ENCODE data around the gene NFIC.
"Not testable (repeated sequence)": the region's sequence is repeated elsewhere in the genome, so short reads cannot be mapped to it uniquely, and the experiment has no call there.

Gene NFIC

DNA sequence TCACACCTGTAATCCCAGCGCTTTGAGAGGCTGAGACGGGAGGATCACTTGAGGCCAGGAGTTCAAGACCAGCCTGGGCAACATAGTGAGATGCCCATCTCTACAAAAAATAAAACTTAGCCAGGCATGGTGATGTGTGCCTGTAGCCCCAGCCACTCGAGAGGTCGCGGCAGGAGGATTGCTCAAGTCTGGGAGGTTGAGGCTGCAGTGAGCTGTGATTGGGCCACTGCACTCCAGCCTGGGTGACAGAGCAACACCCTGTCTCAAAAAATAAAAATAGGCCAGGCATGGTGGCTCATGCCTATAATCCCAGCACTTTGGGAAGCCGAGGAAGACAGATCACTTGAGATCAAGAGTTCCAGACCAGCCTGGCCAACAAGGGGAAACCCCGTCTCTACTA lies 32.9 kb downstream of the NFIC start:
- DNase-seq (ENCODE audit: low read depth): not testable (repeated sequence)

DNA sequence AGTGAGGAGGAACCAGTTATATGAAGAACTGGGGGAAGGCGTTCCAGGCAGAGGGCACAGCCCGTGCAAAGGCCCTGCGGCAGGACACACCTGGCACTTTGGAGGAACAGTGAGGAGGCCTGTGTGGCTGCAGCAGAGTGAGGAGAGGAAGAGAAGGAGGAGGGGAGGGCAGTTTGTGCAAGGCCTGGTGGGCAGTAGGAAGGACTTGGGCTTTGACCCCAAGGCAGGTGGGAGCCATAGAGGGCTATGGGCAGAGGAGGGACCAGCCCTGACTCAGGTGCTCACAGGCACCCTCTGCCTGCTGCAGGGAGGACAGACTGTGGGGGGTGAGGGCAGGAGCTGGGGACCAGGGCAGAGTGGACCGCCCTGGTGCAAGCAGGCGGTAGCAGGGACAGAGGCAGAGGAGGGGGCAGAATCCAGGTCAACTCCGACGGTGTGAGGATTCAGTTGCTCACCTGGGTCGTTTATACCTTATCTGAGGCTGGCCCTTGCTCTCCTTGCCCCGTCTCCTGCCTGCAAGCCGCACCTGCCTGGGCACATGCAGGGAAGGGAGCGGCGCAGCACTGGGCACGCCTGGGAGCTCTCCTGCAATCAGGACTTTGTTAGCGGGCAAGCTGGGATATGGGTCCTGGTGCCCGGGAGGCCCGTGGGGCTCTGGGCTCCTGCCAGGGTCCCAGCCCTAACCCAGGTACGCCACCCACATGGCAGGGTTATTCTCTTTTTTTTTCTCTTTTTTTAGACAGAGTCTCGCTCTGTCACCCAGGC lies 34.8 kb downstream of the NFIC start:
- no peak for DNase-seq (ENCODE audit: low read depth)

DNA sequence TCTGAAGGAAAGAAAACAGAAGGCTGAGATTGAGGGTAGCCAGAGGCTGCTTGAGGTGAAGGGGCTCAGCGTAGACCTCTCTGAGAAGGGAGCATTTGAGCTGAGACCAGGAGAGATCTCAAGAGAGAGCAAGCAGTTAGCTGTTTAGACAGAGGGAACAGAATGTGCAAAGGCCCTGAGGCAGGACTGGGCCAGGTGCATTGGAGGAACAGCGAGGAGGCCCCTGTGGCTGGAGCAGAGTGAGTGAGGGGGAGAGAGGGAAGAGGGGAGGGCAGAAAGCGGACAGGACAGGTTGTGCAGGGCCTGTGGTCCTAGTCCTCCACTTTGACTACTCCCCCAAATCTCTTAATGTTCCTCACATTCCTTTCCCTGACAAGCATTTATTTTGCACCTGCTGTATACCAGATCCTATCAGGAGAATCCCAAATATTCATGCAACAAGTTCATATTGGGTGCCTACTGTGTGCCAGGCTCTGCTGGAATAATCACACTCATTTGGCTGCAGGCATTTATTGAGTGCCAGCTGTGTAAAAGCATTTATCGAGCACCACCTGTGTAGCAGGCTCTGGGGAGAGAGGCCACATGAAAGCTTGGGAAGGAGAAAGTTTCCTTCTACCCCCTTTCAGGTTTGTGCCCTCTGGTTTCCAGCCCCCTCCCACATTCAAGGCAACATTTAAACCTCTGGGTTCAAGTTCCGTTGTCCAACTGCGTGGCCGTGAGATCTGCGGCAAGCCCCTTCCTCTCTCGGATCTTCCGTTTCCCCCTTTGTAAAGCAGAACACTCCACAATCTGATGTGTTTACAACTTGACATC lies 36.5 kb downstream of the NFIC start:
- DNase-seq (ENCODE audit: low read depth): no peak

DNA sequence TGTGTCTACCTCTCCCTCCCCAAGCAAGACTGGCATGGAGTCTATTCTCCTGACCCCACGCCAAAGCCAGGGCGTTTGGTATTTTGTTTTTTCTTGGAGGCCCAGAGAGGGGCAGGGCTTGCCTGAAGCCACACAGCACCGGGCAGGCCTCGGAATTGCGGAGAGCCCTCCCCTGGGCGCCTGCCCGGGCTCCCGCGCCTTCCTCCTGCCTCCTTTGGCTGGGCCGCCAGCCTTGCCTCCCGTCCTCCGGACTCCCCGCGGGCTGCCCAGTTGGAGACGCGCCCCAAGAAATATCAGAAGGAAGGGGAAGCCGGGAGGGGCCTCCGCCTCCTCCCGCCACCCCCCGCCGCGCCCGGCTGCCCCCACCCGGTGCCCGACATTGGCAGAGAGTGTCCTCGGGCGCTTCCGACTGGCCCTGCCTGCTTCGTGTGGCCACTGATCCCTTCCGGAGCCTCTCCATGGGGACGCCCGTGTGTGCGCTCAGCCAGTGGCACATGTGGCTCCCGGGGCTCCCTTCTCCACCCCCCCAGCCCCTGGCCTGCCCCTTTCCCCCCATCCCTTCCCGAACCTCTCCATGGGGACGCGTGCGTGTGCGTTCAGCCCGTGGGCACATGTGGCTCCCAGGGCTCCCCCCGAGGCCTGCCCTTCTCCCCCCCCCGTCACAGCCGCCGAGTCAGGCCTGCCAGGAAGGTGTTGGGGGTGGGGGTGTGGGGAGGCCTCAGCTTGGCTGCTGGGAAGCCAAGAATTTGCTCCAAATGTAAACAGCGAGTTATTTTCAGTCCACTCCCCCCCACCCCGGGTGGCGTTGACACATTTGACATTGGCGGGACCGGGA lies 37.3 kb downstream of the NFIC start:
- DNase-seq (ENCODE audit: low read depth): no peak

DNA sequence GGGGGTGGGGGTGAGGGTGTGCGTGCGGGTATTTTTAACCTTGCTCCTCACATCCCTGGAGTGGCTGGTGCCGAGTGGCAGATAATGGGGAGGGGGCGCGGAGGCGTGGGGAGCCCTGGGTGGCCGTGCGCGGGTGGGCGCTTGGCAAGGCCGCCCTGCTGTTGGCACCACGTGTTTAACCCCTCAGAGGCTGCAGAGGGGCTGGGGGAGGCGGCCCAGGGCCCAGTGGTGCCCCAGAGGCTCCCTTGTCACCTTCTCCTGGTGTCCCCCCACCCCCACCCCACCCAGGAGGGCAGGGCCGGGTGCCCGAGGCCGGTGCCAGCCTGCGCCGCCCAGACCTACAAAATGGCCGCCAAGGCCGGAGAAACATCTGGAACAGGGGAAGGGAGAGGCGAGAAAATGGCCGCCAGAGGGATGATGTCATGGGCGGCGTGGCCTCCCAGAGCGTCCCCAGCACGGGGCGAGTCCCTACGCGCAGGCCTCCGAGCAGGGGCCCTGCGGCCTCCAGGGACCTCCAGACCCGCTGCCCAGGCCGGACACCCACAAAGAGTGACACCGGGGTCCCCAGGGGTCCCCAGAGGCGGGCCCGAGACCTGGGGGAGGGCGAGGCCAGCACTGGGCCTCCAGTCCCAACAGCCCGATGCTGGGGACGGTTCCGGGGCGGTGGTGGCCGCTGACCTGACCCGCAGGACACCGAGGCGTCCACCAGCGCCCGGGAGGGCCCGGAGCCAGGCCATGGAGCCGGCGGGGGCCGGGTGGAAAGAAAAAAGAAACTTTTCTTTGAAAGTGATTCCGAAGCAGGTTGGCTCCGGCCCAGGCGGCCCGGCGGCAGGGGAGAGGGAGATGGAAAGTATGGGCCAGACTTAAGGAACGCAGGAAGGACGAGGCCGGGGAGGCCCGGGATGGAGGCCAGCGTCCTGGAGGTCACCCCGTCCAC lies 38.2 kb downstream of the NFIC start:
- no peak for DNase-seq (ENCODE audit: low read depth)

DNA sequence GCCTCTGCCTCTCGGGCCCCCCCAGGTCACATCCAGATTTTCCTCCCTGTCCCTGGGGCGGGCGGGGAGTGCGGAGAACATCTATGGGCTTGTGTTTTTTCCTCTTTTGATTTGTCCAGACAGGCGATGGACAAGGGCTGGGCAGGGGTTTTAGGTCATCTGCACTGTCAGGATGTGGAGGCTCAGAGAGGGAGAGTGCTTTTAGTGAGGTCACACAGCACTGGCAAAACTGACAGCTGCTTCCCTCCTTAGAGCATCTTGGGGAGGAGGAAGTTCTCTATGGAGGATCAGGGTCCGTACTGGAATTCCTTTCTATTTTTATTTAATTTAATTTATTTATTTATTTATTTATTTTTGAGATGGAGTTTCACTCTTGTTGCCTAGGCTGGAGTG lies 38.9 kb downstream of the NFIC start:
- DNase-seq (ENCODE audit: low read depth): no peak

DNA sequence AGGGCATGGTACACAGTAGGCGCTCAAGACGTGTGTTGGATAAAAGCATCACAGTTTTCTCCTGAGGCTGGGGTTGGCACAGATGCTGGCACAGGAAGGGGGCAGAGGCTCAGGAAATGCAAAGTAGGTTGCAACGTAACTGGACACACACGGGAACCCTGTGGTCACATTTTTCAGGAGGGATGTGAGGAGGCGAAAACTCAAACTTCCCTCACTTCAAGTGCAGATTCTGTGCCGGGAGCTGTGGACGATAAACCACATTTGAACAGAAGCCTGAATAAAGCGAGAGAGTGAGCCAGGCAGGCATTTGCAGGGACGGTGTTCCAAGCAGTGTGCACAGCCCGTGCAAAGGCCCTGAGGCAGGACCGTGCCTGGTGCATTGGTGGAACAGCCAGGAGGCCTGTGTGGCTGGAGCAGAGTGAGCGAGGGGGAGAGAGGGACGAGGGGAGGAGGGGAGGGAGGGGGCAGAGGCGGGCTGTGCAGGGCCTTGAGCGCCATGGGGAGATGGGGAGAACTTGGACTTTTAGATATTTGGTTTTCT lies 40.3 kb downstream of the NFIC start:
- no peak for DNase-seq (ENCODE audit: low read depth)

DNA sequence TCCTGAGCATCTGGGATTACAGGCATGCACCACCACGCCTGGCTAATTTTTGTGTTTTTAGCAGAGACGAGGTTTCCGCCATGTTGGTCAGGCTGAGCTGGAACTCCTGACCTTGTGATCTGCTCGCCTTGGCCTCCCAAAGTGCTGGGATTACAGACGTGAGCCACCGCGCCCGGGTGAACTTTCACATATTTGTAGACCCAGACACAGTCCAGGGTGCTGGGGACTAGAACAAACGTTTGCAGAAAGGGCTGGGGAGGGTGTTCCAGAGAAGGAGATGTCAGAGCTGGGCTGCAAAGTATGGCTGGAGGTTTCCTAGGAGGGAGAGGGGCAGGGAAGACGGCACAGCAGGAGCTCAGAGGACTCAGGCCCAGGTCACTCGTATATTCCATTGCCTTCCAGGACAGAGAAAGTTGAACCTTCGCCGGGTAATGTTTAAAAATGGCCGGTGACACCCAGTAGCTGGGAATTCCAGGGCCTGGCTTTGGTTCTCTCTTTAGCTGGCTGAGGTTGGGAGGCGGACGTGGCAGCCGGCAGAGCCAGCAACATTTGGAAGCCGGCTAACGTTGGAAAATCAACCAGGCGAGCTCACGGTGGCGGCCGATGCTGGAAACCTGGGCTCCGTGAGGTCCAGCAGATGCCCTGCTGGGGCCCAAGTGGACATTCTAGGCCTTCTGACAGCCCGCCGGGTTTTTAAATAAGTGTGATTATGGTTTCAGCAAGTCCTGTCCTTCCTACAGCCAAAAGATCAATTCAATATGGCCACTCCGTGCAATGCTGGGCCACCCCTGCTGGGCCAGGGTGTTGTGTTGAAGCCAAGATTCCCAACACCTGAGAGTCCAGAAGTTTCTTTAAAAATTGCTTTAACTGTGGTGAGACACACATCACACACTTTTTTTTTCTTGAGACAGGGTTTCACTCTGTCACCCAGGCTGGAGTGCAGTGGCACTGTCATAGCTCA lies 41.5 kb downstream of the NFIC start:
- no peak for DNase-seq (ENCODE audit: low read depth)

DNA sequence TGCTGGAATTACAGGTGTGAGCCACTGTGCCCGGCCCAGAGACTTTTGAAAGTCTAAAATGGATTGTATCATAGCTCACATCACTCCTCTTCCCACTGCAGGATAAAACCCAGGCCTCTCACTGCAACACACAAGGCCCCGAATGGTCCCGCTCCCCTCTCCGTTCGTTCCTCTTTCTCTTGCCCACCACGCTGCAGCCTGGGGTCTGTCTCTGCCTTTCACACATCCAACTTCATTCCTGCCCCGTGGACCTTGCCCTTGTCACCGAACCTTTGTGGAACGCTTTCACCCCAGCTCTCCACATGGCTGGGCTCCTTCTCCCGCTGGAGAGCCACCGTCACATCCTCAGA lies 42.6 kb downstream of the NFIC start:
- no peak for DNase-seq (ENCODE audit: low read depth)

DNA sequence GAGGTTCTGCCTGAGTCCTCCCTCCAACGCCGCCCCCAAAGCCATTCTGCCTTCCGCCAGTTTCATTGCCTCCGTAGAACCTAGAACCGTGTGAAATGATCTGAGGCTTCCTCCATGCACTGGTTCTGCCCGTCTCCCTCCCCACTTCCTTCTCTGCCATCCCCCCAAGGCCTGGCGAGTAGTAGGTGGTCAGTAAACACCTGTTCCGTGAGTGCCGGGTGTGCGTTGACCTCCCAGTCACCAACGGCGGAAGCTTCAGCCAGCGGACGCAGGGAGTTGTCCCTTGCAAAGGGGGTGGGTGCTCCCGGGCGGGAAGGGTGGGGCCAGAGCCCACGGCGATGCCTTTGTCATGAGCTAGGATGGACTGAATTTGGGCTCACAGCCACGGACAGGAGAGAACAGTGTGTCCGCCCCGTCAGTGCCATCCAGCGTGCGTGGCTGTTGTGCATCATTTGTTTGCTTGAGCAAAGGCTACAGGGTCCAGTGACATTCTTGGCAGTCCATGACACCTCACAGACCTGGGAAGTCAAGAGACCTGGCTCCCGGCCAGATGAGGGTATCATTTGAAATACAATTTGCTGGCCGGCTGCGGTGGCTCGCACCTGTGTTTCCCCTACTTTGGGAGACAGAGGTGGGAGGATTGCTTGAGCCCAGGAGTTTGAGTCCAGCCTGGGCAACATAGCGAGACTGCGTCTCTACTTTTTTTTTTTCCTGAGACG lies 43.1 kb downstream of the NFIC start:
- no peak for DNase-seq (ENCODE audit: low read depth)

DNA sequence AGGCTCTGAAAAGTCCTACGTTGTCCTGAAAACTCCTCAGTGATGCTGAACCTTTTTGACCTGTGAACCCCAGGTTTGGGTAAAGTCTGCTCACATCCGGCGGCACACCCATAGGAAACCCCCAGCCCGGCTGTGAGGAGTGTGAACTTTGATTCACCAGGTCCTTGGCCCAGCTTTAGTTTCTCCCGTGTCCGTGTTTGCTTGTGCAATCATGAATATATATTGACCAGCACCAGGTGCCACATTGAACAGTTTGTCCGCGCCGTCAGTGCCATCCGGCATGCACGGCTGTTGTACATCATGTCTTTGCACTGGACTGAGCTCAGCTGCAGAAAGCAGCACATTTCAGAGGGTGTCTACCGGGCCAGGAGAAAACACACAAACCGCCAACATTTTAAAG lies 45.3 kb downstream of the NFIC start:
- DNase-seq (ENCODE audit: low read depth): no peak

DNA sequence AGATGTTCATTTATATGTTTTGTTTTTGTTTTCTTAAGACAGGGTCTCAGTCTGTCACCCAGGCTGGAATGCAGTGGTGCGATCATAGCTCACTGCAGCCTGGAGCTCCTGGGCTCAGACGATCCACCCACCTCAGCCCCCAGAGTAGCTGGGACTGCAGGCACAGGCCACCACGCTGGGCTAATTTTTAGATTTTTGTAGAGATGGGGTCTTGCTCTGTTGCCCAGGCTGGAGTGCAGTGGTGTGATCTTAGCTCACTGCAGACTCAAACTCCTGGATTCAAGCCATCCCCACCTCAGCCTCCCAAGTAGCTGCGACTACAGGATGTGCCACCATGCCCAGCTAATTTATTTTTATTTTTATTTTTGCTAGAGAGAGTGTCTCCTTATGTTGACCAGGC lies 45.7 kb downstream of the NFIC start:
- DNase-seq (ENCODE audit: low read depth): no peak

DNA sequence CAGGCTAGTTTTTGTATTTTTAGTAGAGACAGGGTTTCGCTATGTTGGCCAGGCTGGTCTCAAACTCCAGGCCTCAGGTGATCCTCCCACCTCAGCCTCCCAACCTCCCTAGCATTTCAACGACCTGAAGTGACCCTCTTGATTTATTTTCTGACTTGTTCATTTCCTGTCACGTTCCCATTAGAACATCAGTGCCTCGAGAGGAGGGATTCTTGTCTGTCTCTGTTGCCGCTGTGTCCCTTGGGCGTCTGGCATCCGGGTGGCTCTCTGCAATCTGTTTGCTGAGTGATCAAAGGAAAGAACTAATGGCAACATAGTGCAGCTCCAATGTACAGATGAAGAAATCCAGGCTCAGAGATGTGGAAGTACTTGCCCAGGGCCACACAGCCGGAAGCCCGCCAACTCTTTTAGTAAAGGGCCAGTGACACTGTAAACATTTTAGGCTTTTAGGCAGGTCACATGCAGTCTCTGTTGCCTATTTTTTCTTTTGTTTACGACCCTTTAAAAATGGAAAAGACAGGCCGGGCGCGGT lies 47.5 kb downstream of the NFIC start:
- DNase-seq (ENCODE audit: low read depth): no peak

DNA sequence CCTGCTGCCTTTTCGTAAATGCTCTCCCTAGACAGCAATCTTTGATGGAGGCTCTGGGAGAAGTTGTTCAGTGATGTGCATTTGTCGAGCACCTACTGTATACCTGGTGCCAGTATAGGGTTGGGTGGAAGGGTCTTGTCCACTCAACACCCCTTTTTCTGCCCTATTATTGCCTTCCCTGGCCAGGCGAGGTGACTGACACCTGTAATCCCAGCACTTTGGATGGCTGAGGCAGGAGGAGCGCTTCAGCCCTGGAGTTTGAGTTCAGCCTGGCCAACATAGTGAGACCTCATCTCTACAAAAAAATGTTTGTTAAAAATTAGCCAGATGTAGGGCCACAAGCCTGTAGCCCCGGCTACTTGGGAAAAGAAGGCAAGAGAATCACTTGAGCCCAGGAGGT lies 49.3 kb downstream of the NFIC start:
- no peak for DNase-seq (ENCODE audit: low read depth)

DNA sequence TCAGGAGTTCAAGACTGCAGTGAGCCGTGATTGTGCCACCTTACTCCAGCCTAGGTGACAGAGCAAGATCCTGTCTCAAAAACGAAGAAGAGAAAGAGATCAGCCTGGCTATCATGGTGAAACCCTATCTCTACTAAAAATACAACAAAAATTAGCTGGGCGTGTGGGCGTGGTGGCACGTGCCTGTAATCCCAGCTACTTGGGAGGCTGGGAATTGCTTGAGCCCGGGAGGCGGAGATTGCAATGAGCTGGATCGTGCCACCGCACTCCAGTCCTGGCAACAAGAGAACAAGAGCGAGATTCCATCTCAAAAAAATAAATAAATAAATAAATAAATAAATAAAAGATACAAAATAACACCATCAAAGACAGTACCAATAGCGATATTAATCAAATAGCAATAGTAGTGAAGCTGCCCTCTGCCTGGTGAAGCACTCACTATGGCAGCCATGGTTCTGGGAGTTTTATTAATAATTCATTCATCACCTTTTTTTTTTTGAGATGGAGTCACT lies 53.9 kb downstream of the NFIC start:
- no peak for DNase-seq (ENCODE audit: low read depth)

DNA sequence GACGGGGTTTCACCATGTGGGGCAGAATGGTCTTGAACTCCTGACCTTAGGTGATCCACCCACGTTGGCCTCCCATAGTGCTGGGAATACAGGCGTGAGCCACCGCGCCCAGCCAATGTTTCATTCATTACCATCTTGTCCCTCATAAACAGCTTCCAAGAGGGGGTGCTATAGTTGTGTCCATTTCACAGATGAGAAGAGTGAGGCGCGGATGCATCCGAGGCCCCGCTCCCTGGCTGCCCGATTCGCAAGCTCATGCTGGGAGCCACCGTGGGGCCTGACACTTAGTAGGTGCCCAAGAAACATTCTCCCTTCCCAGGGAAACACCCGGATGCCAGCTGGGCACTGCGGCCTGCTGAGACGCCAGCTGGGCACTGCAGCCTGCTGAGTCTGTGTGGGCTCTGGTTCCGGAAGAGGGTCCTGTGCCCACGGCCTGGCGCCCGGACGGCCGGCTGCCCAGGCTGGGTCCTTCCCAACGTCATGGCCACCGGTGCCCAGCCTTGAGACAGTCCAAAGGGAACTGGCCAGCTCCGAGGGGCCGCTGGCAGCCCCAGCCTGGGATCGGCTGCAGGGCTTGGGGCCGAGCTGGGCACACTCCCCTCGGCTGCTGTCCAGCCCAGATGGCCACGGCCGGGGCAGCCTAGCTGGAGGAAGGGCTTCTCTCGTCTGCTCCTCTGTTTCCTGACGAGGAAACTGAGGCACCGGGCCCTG lies 54.7 kb downstream of the NFIC start:
- no peak for DNase-seq (ENCODE audit: low read depth)

DNA sequence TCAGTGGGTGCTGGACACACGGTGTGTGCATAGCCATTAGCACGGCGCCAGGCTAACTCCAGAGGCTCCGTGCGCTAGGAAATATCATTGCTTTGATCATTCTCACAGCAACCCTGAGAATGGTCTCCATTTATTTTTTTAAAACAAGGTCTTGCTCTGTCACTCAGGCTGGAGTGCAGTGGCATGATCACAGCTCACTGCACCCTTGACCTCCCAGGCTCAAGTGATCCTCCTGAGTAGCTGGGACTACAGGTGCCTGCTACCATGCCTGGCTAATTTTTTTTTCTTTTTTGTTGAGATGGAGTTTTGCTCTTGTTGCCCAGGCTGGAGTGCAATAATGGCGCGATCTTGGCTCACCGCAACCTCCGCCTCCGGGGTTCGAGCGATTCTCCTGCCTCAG lies 55.3 kb downstream of the NFIC start:
- DNase-seq (ENCODE audit: low read depth): not testable (repeated sequence)

DNA sequence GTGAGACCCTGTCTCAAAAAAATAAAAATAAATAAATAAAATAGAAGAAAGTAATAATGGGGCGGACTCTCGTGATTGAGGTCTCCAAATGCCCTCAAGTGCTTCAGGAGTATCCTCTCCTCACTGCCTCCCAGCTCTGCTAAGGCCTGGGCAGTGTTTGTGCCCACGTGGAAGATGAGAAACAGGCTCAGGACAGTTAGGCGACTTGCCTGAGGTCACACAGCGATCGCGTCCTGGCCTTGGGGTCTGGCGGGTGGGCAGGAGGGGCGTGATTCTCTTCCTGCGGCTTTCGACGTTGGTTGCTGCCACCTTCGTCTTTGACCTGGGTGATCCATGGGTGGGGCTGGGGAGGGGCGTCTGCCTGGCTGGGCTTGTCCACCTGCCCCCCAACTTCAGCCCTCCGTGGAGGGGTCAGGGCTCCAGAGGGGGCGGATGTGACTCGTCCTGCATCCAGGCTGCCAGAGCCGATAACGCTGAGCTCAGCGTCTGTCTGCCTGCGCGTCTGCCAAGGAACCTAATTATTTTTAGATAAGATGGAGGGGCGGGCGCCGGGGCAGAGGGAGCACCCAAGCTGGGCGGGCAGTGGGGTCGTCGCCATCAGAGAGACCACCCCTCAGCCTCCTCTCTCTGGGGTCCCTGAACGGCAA lies 56.9 kb downstream of the NFIC start:
- no peak for DNase-seq (ENCODE audit: low read depth)

Data from activated T-helper 9 cell treated with anti-CD3 and anti-CD28 coated beads, Interleukin-2, amount 50 U/mL, for 16 hours (primary cell).